SK-N-SH (cell line): Measurements from ENCODE around the gene TNFRSF19. TPM values are rescaled to one million over a fixed set of nuclear protein-coding genes. Genes with fewer than 3 reads are reported as not detected.

Experiments
- CTCF ChIA-PET: fragments of 300-600, 350-600 bp; formaldehyde crosslinking; extraction: SDS; loops from one replicate; lab custom pipeline; 2021; lab: Yijun Ruan, JAX
- POLR2A ChIA-PET: fragments of 350-600 bp; sonication (Branson Sonifier 250); formaldehyde crosslinking; extraction: SDS; loops from one replicate; lab custom pipeline; 2020; ENCODE audit warnings: antibody characterized with exemption, inconsistent platforms; lab: Yijun Ruan, JAX
- DNase-seq: peaks from one replicate; pipeline ENCODE4 v3.0.0; 2012
- H2AFZ ChIP-seq: fragments of 200-600 bp; sonication (generic); 2 replicates; pipeline ENCODE4 v1.8.1; 2016; ENCODE audit warnings: antibody characterized with exemption, mild to moderate bottlenecking, low read depth
- H3F3A ChIP-seq: fragments of 200-600 bp; sonication (generic); replicated peaks from 2 replicates; pipeline ENCODE3; 2016; ENCODE audit warnings: antibody characterized with exemption, mild to moderate bottlenecking; ENCODE audit not compliant: insufficient read depth
- H3K27ac ChIP-seq, 2 experiments: fragments of 200-500 bp in 1 of 2; fragments of 200-600 bp in 1 of 2; sonication (Bioruptor generic) in 1 of 2; sonication (generic), shearing (Covaris generic) in 1 of 2; 2 replicates each; pipeline versions ENCODE4 v1.5.1 to v1.6.1; 2014 to 2016; ENCODE audit warnings: low read depth in 2 of 2, inconsistent platforms in 1 of 2, low read length in 1 of 2, mild to moderate bottlenecking in 1 of 2, mixed read lengths in 1 of 2
- H3K27me3 ChIP-seq: fragments of 200-600 bp; sonication (generic), shearing (Covaris generic); 2 replicates; pipeline ENCODE4 v1.6.1; 2016; ENCODE audit warnings: mixed run types; ENCODE audit not compliant: insufficient read depth
- H3K36me3 ChIP-seq, 2 experiments: fragments of 200-500 bp in 1 of 2; fragments of 200-600 bp in 1 of 2; sonication (Bioruptor generic) in 1 of 2; sonication (generic) in 1 of 2; replicated peaks in 1 of 2; 2 replicates each; pipeline versions ENCODE3 to v1.5.1; 2014 to 2016; ENCODE audit warnings: low read length in 1 of 2, mild to moderate bottlenecking in 1 of 2; ENCODE audit not compliant: insufficient read depth in 2 of 2, control insufficient read depth in 1 of 2
- H3K4me1 ChIP-seq, 2 experiments: fragments of 200-500 bp in 1 of 2; fragments of 200-600 bp in 1 of 2; sonication (Bioruptor generic) in 1 of 2; sonication (generic), shearing (Covaris generic) in 1 of 2; 2 replicates each; pipeline versions ENCODE4 v1.5.1 to v1.6.1; 2014 to 2016; ENCODE audit warnings: low read depth in 1 of 2, low read length in 1 of 2, mixed run types in 1 of 2; ENCODE audit not compliant: insufficient read depth in 2 of 2, control insufficient read depth in 1 of 2
- H3K4me2 ChIP-seq: fragments of 200-600 bp; sonication (generic), shearing (Covaris generic); 2 replicates; pipeline ENCODE4 v1.6.1; 2017; ENCODE audit warnings: mixed run types
- H3K4me3 ChIP-seq, 2 experiments: fragments of 200-500 bp in 1 of 2; fragments of 200-600 bp in 1 of 2; sonication (Bioruptor generic) in 1 of 2; sonication (generic), shearing (Covaris generic) in 1 of 2; 2 replicates each; pipeline versions ENCODE4 v1.5.1 to v1.8.1; 2014 to 2016; ENCODE audit warnings: low read depth in 2 of 2, inconsistent platforms in 1 of 2, low read length in 1 of 2, mild to moderate bottlenecking in 1 of 2, mixed read lengths in 1 of 2, moderate library complexity in 1 of 2
- H3K79me2 ChIP-seq: fragments of 200-600 bp; sonication (generic); 2 replicates; pipeline ENCODE4 v1.8.1; 2017; ENCODE audit warnings: mild to moderate bottlenecking; ENCODE audit not compliant: insufficient read depth
- H3K9ac ChIP-seq: fragments of 200-600 bp; sonication (generic); 2 replicates; pipeline ENCODE4 v1.6.1; 2017; ENCODE audit warnings: mixed run types
- H3K9me2 ChIP-seq: fragments of 200-600 bp; sonication (generic); 2 replicates; pipeline ENCODE4 v1.6.1; 2017; ENCODE audit warnings: mixed run types
- H3K9me3 ChIP-seq: fragments of 200-600 bp; sonication (generic); 2 replicates; pipeline ENCODE4 v1.6.1; 2017; ENCODE audit warnings: mixed run types, mild to moderate bottlenecking, moderate library complexity
- H4K20me1 ChIP-seq: fragments of 200-600 bp; sonication (generic); 2 replicates; pipeline ENCODE4 v1.6.1; 2017; ENCODE audit warnings: mild to moderate bottlenecking, mixed run types; ENCODE audit not compliant: insufficient read depth
- ELF1 ChIP-seq: IDR thresholded peaks from 2 replicates; pipeline ENCODE4 v1.4.0; 2012
- EP300 ChIP-seq, 2 experiments: IDR thresholded peaks; 2 replicates each; pipeline versions ENCODE4 v1.4.0 to v1.6.1; 2012; ENCODE audit warnings: borderline replicate concordance in 1 of 2, low read depth in 1 of 2, low read length in 1 of 2
- EZH2phosphoT487 ChIP-seq: fragments of 200-600 bp; sonication (generic); IDR thresholded peaks from 2 replicates; pipeline ENCODE4 v1.6.1; 2017; ENCODE audit warnings: low read depth, mixed run types, mild to moderate bottlenecking, antibody characterized with exemption, moderate library complexity, borderline replicate concordance
- FOSL2 ChIP-seq: IDR thresholded peaks from 2 replicates; pipeline ENCODE4 v1.4.0; 2012; ENCODE audit warnings: low read depth, mild to moderate bottlenecking, moderate library complexity, borderline replicate concordance
- GATA2 ChIP-seq: sonication (generic); formaldehyde crosslinking; IDR thresholded peaks from 2 replicates; pipeline ENCODE4 v1.5.0; 2020; ENCODE audit warnings: mild to moderate bottlenecking, missing genetic modification reagents
- JUND ChIP-seq: IDR thresholded peaks from 2 replicates; pipeline ENCODE4 v1.4.0; 2012
- MEF2A ChIP-seq: IDR thresholded peaks from 2 replicates; pipeline ENCODE4 v1.4.0; 2012; ENCODE audit warnings: low read depth, borderline replicate concordance
- POLR2AphosphoS5 ChIP-seq: IDR thresholded peaks from 2 replicates; pipeline ENCODE4 v1.6.1; 2012; ENCODE audit warnings: low read depth, low read length
- RAD21 ChIP-seq: IDR thresholded peaks from 2 replicates; pipeline ENCODE4 v1.6.1; 2012; ENCODE audit warnings: mild to moderate bottlenecking, low read length
- RFX5 ChIP-seq: IDR thresholded peaks from 2 replicates; pipeline ENCODE4 v1.6.1; 2012; ENCODE audit warnings: mild to moderate bottlenecking, improper control_type of control experiment, low read length
- SIN3A ChIP-seq: IDR thresholded peaks from 2 replicates; pipeline ENCODE4 v1.6.1; 2012; ENCODE audit warnings: low read depth, mild to moderate bottlenecking, low read length, moderate library complexity, borderline replicate concordance
- TCF12 ChIP-seq: IDR thresholded peaks from 2 replicates; pipeline ENCODE4 v1.4.0; 2012
- TEAD4 ChIP-seq: IDR thresholded peaks from 2 replicates; pipeline ENCODE4 v1.4.0; 2012; ENCODE audit warnings: mild to moderate bottlenecking, borderline replicate concordance; ENCODE audit not compliant: insufficient read depth
- WGBS: methylation state at CpG from one replicate; pipeline ENCODE4 v1.1.6; 2017; ENCODE audit warnings: low lambda C conversion rate; 5-methylcytosine and 5-hydroxymethylcytosine counted together
- polyA plus RNA-seq, 3 experiments: library from polyadenylated mRNA; depleted of rRNA; stranded (reverse); fragments of >200 nt; gene quantifications; 2 replicates each; pipeline ENCODE4 v1.2.3, GENCODE V29; 2012
- TF ChIP-seq, protein P1 (sequence below): IDR thresholded peaks from 2 replicates; pipeline ENCODE4 v1.4.0; 2012; ENCODE audit warnings: low read depth
- TF ChIP-seq, protein P2 (sequence below): IDR thresholded peaks from 2 replicates; pipeline ENCODE4 v1.6.1; 2012; ENCODE audit warnings: mild to moderate bottlenecking, low read depth, low read length, moderate library complexity

Gene TNFRSF19
- polyA plus RNA-seq, 1 of the 3 experiments (the other 2 are of a cell fraction): 4.6 TPM

DNA sequence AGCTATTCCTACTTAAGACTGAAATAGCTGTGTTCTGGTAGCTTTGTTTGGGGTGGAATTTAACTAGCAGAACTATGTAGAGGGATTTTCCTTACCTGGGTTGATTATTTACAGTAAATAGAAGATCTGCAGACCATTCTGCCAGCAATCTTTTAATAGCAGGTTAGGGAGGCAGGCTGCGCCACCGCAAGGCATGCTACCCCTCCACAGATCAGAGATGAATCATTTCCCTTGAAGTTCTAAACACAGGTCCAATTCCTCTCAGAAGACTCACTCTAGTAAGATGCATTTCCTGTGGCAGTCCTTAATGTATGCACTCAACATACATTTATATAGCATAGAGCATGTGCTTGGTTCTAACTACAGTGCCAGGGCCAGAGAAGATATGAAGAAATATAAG is 109.0 kb downstream of the TNFRSF19 start:
- Histone ChIP-seq H3K9ac (no peak overlapping the region), H3K4me2 (no peak overlapping the region), H3K36me3 (no peaks in the 10 kb centered on the region), H3K27ac (no peak overlapping the region), H2AFZ (no peak overlapping the region), H3K9me3 (peaks cover 5% of the 10 kb centered on the region; the same call in 1 of the 2 replicates), H3K4me1 (0 out of 4 replicates have a peak, but pooled peaks cover 0 to under 1% of the 10 kb centered on the region in 2 experiments), H4K20me1 (no peaks in the 10 kb centered on the region), H3K79me2 (no peaks in the 10 kb centered on the region), H3K4me3 (no peak overlapping the region), H3K9me2 (no peaks in the 10 kb centered on the region), H3K27me3 (no peaks in the 10 kb centered on the region), H3F3A (peaks cover 6% of the 10 kb centered on the region)
- WGBS: 78% methylated on average over 2 of the region's 2 CpGs
- TF ChIP-seq EP300 (IDR thresholded peaks at IDR 0.05; ENCODE audit: borderline replicate concordance in 1 of 2, low read depth in 1 of 2, low read length in 1 of 2) (no peak), FOSL2 (peak; percentile 59; the same call in 1 of the 2 replicates), GATA2 (CRISPR knock-in tag) (no peak), JUND (peak; percentile 24; the same call in 1 of the 2 replicates), ELF1 (no peak), EZH2phosphoT487 (no peak), POLR2AphosphoS5 (no peak), MEF2A (no peak), TEAD4 (no peak), RFX5 (no peak), TCF12 (peak; percentile 46), SIN3A (no peak), RAD21 (no peak)
- TF ChIP-seq, protein P1, sequence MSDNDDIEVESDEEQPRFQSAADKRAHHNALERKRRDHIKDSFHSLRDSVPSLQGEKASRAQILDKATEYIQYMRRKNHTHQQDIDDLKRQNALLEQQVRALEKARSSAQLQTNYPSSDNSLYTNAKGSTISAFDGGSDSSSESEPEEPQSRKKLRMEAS: no peak
- TF ChIP-seq, protein P2, sequence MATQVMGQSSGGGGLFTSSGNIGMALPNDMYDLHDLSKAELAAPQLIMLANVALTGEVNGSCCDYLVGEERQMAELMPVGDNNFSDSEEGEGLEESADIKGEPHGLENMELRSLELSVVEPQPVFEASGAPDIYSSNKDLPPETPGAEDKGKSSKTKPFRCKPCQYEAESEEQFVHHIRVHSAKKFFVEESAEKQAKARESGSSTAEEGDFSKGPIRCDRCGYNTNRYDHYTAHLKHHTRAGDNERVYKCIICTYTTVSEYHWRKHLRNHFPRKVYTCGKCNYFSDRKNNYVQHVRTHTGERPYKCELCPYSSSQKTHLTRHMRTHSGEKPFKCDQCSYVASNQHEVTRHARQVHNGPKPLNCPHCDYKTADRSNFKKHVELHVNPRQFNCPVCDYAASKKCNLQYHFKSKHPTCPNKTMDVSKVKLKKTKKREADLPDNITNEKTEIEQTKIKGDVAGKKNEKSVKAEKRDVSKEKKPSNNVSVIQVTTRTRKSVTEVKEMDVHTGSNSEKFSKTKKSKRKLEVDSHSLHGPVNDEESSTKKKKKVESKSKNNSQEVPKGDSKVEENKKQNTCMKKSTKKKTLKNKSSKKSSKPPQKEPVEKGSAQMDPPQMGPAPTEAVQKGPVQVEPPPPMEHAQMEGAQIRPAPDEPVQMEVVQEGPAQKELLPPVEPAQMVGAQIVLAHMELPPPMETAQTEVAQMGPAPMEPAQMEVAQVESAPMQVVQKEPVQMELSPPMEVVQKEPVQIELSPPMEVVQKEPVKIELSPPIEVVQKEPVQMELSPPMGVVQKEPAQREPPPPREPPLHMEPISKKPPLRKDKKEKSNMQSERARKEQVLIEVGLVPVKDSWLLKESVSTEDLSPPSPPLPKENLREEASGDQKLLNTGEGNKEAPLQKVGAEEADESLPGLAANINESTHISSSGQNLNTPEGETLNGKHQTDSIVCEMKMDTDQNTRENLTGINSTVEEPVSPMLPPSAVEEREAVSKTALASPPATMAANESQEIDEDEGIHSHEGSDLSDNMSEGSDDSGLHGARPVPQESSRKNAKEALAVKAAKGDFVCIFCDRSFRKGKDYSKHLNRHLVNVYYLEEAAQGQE: no peak
- no peak for DNase-seq
- CTCF ChIA-PET: no interaction called here
- POLR2A ChIA-PET: no interaction called here
